ENCODE measurements around the gene TMEM54. TPM values are rescaled to one million over a fixed set of nuclear protein-coding genes. Genes with fewer than 3 reads are reported as not detected.

Gene TMEM54
- total and polyA plus RNA-seq, 9 of the 15 experiments (the other 6 are each of a cell fraction or from before 2014, with no cell fraction given), result 1.00 to 16.2 (median 8.2) TPM

DNA sequence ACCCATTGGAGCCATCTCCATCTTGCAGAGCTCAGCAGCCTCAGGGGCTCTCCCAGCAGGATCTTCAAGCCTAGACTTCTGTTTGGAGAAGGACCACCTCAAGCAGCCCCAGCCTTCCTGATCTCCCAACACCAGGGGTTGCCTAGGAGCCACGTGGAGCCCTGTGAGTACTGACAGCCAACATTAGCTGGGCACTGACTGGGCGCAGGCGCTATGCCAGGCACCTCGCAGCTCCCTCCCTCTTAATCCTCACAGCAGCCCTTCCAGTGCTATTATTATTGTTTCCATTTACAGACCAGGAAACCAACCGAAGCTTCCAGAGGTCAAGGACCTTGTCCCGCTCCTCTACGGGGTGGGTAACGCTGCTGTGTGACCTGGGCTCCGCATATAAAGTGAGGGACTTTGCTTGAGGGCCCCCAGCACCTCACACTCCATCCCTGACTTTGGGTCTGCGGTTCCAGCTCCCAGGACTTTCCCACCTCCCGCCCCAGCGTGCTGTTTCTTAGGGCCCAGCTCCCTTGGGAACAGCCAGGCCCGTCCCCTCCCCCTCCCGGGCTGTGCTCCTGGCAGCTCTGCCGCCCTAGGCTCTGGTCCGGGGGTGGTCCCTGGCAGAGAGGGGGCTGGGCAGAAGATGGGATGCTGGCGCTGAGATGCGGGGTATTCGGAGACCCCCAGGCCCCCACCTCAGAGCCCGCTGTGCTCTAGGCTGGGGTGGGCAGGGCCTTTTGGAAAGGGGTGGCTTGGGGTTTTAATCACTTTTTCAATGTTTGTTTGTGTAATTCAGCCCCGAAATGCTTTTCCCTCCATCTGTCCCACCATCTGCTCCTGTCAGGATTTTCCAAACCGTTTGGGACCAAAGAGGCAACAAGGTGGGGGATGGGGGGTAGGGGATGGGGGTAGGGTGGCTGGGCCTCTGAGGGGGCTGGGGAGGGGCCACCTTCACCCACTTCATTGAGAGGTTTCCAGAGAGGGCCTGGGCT lies 19.0 kb downstream of the TMEM54 start:
- no TSS peak for BruUV-seq (replicated peaks)

DNA sequence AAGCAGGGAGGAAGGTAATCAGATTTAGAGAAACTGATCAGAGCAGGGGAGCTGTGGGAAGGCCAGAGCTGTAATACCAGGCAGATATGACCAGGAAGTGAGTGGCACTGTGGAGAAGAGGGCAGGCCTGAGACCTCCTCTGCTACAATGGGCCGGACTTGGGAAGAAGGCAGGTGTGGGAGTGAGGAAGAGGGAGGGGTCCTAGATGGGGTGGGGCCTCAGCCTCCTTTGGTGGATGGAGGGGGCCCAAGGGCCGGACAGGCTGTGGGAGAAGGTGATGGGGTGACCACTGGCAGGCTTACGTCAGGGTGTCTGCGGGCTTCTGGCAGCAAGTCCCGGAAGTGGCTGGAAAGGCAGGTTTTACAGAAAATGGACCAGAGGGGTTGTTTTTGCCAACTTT lies 19.9 kb downstream of the TMEM54 start:
- no peak for DNase-seq (ENCODE audit: extremely low read depth in 1 of 4, low spot score in 3 of 4)
- no peaks in the 10 kb centered on the region for H3K79me2 ChIP-seq (ENCODE audit: control insufficient read depth, insufficient read depth, low read length)
- H3K27ac ChIP-seq (ENCODE audit: extremely low read depth, low read depth, low read length), result no peak overlapping the region
- H3K9me3 ChIP-seq (replicated peaks; ENCODE audit: control insufficient read depth, insufficient read depth, low read depth, low read length), result no peaks in the 10 kb centered on the region
- peaks cover 21 to 51% of the 10 kb centered on the region in 2 experiments for H3K27me3 ChIP-seq (ENCODE audit: control insufficient read depth in 2 of 2, insufficient read depth in 2 of 2, low read length in 2 of 2)
- 7% methylated on average over 5 of the region's 5 CpGs for WGBS (ENCODE audit: insufficient coverage, low coverage, missing lambda C conversion rate)
- ChIA-PET CTCF (ENCODE audit: low intra/inter-chr PET ratio) (no interaction called here), POLR2A (interaction anchor here (0.6 to 1.4 kb wide), 3 partner anchors 11 to 174 kb away, joined by 3 read pairs; no protein-coding TSS in a partner anchor)
- FAIRE-seq, result no peak
- peaks cover 2 to 24% of the 10 kb centered on the region in 2 experiments; a peak in 4 of 5 replicates for H3K4me1 ChIP-seq (replicated peaks in 1 of 2; ENCODE audit: control insufficient read depth in 2 of 2, insufficient read depth in 2 of 2, low read length in 2 of 2)
- no peak for ATAC-seq
- no peak overlapping the region for H2AFZ ChIP-seq (ENCODE audit: low read depth, low read length)
- no peaks in the 10 kb centered on the region for H3K9me1 ChIP-seq (ENCODE audit: control insufficient read depth, insufficient read depth, low read length)
- H3K36me3 ChIP-seq (ENCODE audit: control insufficient read depth, insufficient read depth, low read length), result no peaks in the 10 kb centered on the region
- no peak overlapping the region for H3K4me3 ChIP-seq
- no peak overlapping the region for H3K9ac ChIP-seq (ENCODE audit: insufficient read depth in 1 of 2, low read depth in 2 of 2, low read length in 2 of 2)
- H4K20me1 ChIP-seq (replicated peaks; ENCODE audit: control insufficient read depth, insufficient read depth, low read length), result peaks cover 38% of the 10 kb centered on the region
- in situ Hi-C loops (cut with MboI), result loop anchor here (25.0 kb wide), 1 partner anchor 731 kb away; no protein-coding TSS in a partner anchor
- no peak overlapping the region for H3K4me2 ChIP-seq (ENCODE audit: insufficient read depth, low read length)
- no TSS peak for BruUV-seq (replicated peaks)
- intact Hi-C loops (cut with micrococcal nuclease), result no loop called here
- no peak for TF ChIP-seq HNRNPL (IDR thresholded peaks at IDR 0.05; ENCODE audit: low read depth, low read length)
- TF ChIP-seq E2F6 (IDR thresholded peaks at IDR 0.05; ENCODE audit: borderline replicate concordance in 1 of 2, extremely low read depth in 1 of 2, insufficient read depth in 1 of 2, insufficient read length in 1 of 2, low read depth in 1 of 2, low read length in 1 of 2, poor library complexity in 1 of 2, severe bottlenecking in 1 of 2), result no peak
- no peak for TF ChIP-seq HDAC6 (IDR thresholded peaks at IDR 0.05; ENCODE audit: low read depth, low read length)
- no peak for TF ChIP-seq PCBP2 (IDR thresholded peaks at IDR 0.05; ENCODE audit: low read depth, low read length, poor library complexity, severe bottlenecking)
- TF ChIP-seq GTF2F1 (IDR thresholded peaks at IDR 0.05; ENCODE audit: low read depth, low read length), result no peak
- no peak for TF ChIP-seq SFPQ (IDR thresholded peaks at IDR 0.05; ENCODE audit: low read depth, low read length)

More for the DNA sequence above, 19.0 kb downstream of the TMEM54 start:
- Histone ChIP-seq H3K4me3 (no peak overlapping the region), H3K4me2 (ENCODE audit: insufficient read depth, low read length) (no peak overlapping the region), H2AFZ (ENCODE audit: low read depth, low read length) (no peak overlapping the region), H3K9me3 (replicated peaks; ENCODE audit: control insufficient read depth, insufficient read depth, low read depth, low read length) (no peaks in the 10 kb centered on the region), H3K27me3 (ENCODE audit: control insufficient read depth in 2 of 2, insufficient read depth in 2 of 2, low read length in 2 of 2) (peaks cover 21 to 51% of the 10 kb centered on the region in 2 experiments), H4K20me1 (replicated peaks; ENCODE audit: control insufficient read depth, insufficient read depth, low read length) (peaks cover 39% of the 10 kb centered on the region), H3K9me1 (ENCODE audit: control insufficient read depth, insufficient read depth, low read length) (no peaks in the 10 kb centered on the region), H3K79me2 (ENCODE audit: control insufficient read depth, insufficient read depth, low read length) (no peaks in the 10 kb centered on the region), H3K27ac (ENCODE audit: extremely low read depth, low read depth, low read length) (no peak overlapping the region), H3K4me1 (replicated peaks in 1 of 2; ENCODE audit: control insufficient read depth in 2 of 2, insufficient read depth in 2 of 2, low read length in 2 of 2) (peaks cover 0 to 25% of the 10 kb centered on the region in 2 experiments; a peak in 3 of 5 replicates), H3K9ac (ENCODE audit: insufficient read depth in 1 of 2, low read depth in 2 of 2, low read length in 2 of 2) (0 out of 4 replicates have a peak overlapping the region, but pooled peaks of 1 of the 2 experiments have one; percentile 7), H3K36me3 (ENCODE audit: control insufficient read depth, insufficient read depth, low read length) (no peaks in the 10 kb centered on the region)
- in situ Hi-C loops (cut with MboI), result loop anchor here (25.0 kb wide), 1 partner anchor 730 kb away; no protein-coding TSS in a partner anchor
- ChIA-PET POLR2A (interaction anchor here (0.5 to 1.4 kb wide), 3 partner anchors 10 to 173 kb away, joined by 3 read pairs; no protein-coding TSS in a partner anchor), CTCF (ENCODE audit: low intra/inter-chr PET ratio) (no interaction called here)
- no peak for DNase-seq (ENCODE audit: extremely low read depth in 1 of 4, low spot score in 3 of 4)
- intact Hi-C loops (cut with micrococcal nuclease), result no loop called here
- TF ChIP-seq ZNF239 (CRISPR knock-in tag; IDR thresholded peaks at IDR 0.05) (no peak), PTRF (tag; IDR thresholded peaks at IDR 0.05) (no peak), KAT8 (IDR thresholded peaks at IDR 0.05; ENCODE audit: low read depth) (no peak), HNRNPH1 (optimal IDR thresholded peaks at IDR 0.05; ENCODE audit: low read depth, low read length) (no peak), GATAD2A (IDR thresholded peaks at IDR 0.05) (no peak)
- WGBS (ENCODE audit: insufficient coverage, low coverage, missing lambda C conversion rate), result 7% methylated on average over 21 of the region's 22 CpGs
- no peak for FAIRE-seq
- ATAC-seq, result no peak

Measured in K562 (cell line).